Prostate gland (tissue), 2 donors: ENCODE measurements around the gene CCR2.
A peak's percentile ranks its signal among the peaks of the same experiment; 100 is the strongest.

Experiments used
- POLR2AphosphoS5 ChIP-seq: sonication (generic); formaldehyde crosslinking; IDR thresholded peaks from one replicate; pipeline ENCODE4 v1.6.1; 2017; ENCODE audit warnings: antibody characterized with exemption
- TF ChIP-seq, protein P1 (sequence below), 4 experiments: fragments of 200-600 bp in 2 of 4; fragments of 450-650 bp in 2 of 4; sonication (generic) in 2 of 4; IDR thresholded peaks; 1 replicate in 3 of 4; 2 replicates in 1 of 4; pipeline ENCODE4 v1.5.1; 2016 to 2019; ENCODE audit warnings: antibody characterized with exemption in 4 of 4, mild to moderate bottlenecking in 2 of 4, moderate library complexity in 2 of 4

DNA sequence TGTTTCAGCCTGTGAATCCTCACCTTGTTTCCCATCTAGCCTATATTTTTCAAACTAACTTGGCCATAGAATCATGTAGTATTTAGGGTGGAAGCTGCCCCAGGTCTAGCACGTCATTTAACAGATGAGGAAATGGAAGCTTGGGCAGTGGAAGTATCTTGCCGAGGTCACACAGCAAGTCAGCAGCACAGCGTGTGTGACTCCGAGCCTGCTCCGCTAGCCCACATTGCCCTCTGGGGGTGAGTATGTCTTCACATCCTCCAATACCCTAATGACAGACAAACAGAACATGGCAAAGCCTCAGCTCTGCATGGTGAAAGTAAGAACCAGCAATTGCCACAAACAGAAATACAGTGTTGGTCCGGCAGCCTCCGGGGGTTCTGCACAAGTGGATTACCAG, 14.7 kb downstream of the CCR2 start:
- TF ChIP-seq, protein P1, sequence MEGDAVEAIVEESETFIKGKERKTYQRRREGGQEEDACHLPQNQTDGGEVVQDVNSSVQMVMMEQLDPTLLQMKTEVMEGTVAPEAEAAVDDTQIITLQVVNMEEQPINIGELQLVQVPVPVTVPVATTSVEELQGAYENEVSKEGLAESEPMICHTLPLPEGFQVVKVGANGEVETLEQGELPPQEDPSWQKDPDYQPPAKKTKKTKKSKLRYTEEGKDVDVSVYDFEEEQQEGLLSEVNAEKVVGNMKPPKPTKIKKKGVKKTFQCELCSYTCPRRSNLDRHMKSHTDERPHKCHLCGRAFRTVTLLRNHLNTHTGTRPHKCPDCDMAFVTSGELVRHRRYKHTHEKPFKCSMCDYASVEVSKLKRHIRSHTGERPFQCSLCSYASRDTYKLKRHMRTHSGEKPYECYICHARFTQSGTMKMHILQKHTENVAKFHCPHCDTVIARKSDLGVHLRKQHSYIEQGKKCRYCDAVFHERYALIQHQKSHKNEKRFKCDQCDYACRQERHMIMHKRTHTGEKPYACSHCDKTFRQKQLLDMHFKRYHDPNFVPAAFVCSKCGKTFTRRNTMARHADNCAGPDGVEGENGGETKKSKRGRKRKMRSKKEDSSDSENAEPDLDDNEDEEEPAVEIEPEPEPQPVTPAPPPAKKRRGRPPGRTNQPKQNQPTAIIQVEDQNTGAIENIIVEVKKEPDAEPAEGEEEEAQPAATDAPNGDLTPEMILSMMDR (IDR thresholded peaks at IDR 0.05) = peak in 2 of 4 experiments; percentile 15 to 23
- TF ChIP-seq POLR2AphosphoS5 = no peak
